ENCODE results near the gene EHBP1. TPM values are rescaled to one million over a fixed set of nuclear protein-coding genes. Genes with fewer than 3 reads are reported as not detected.

Gene EHBP1
- polyA plus RNA-seq, 1 of the 3 experiments (the other 2 are of a cell fraction): 62.7 TPM

DNA sequence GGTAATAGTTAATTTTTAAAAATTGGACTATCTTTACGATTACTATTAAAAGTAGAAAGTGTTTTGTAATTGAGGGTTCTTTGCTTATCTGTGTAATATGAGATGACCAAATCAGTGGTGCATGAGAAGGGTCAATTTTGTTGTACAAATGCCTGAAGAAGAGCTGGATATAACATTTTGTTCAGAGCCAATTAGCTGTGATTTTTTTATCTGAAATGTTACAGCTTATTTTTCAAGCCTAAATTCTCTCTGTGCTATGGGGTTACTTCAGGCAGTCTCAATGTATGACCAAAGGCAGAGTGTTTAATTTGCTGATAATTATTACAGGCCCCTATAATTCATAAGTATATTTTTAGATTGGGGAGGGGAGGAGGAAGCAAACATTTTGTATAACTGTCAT, 386.9 kb downstream of the EHBP1 start (continued):
- TF ChIP-seq, protein P1, sequence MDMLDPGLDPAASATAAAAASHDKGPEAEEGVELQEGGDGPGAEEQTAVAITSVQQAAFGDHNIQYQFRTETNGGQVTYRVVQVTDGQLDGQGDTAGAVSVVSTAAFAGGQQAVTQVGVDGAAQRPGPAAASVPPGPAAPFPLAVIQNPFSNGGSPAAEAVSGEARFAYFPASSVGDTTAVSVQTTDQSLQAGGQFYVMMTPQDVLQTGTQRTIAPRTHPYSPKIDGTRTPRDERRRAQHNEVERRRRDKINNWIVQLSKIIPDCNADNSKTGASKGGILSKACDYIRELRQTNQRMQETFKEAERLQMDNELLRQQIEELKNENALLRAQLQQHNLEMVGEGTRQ (IDR thresholded peaks at IDR 0.05; ENCODE audit: borderline replicate concordance, low read depth, low read length): no peak

DNA sequence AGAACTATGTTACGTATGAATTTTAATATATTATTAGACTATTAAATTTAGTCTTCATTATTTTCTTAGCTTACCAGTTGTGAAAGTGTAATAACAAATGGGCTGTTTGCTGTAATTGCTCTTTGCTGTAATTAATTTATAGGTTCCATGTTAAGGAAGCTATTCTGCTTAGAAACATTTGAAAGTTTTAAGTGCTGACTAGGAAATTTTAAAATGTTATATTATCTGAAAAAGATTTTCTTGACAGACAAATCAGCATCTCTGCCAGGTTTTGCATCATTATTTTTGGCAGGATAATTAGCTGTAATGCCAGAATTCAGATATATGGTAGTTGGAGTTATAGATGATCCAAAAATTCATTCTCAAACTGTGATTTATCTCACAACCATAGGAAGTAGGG, 387.3 kb downstream of the EHBP1 start:
- Histone ChIP-seq H3K4me2 (no peak overlapping the region), H3K36me3 (replicated peaks in 1 of 2; ENCODE audit: control insufficient read depth in 1 of 2, insufficient read depth in 2 of 2, low read length in 1 of 2) (no peaks in the 10 kb centered on the region), H3K27ac (ENCODE audit: low read depth in 2 of 2, low read length in 1 of 2) (no peak overlapping the region), H3K9me2 (no peaks in the 10 kb centered on the region), H3K9ac (no peak overlapping the region), H2AFZ (ENCODE audit: low read depth) (no peak overlapping the region), H3K4me1 (ENCODE audit: control insufficient read depth in 1 of 2, insufficient read depth in 2 of 2, low read depth in 1 of 2, low read length in 1 of 2) (no peaks in the 10 kb centered on the region), H3F3A (replicated peaks; ENCODE audit: insufficient read depth) (no peaks in the 10 kb centered on the region), H3K79me2 (ENCODE audit: insufficient read depth) (no peaks in the 10 kb centered on the region), H3K27me3 (ENCODE audit: insufficient read depth) (no peaks in the 10 kb centered on the region), H3K9me3 (no peaks in the 10 kb centered on the region), H4K20me1 (ENCODE audit: insufficient read depth) (no peaks in the 10 kb centered on the region), H3K4me3 (ENCODE audit: low read depth in 2 of 2, low read length in 1 of 2) (no peak overlapping the region)
- DNase-seq: no peak
- TF ChIP-seq, protein P2, sequence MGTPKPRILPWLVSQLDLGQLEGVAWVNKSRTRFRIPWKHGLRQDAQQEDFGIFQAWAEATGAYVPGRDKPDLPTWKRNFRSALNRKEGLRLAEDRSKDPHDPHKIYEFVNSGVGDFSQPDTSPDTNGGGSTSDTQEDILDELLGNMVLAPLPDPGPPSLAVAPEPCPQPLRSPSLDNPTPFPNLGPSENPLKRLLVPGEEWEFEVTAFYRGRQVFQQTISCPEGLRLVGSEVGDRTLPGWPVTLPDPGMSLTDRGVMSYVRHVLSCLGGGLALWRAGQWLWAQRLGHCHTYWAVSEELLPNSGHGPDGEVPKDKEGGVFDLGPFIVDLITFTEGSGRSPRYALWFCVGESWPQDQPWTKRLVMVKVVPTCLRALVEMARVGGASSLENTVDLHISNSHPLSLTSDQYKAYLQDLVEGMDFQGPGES (IDR thresholded peaks at IDR 0.05; ENCODE audit: low read depth, low read length): no peak
- TF ChIP-seq NRF1 (IDR thresholded peaks at IDR 0.05; ENCODE audit: low read depth, low read length) (no peak), EP300 (IDR thresholded peaks at IDR 0.05; ENCODE audit: borderline replicate concordance in 1 of 2, low read depth in 1 of 2, low read length in 1 of 2) (no peak), SMC3 (IDR thresholded peaks at IDR 0.05; ENCODE audit: low read depth, low read length) (no peak), RXRA (IDR thresholded peaks at IDR 0.05; ENCODE audit: borderline replicate concordance, low read depth) (no peak), NFIC (IDR thresholded peaks at IDR 0.05; ENCODE audit: borderline replicate concordance) (no peak), JUND (IDR thresholded peaks at IDR 0.05) (no peak), GATA2 (CRISPR knock-in tag; IDR thresholded peaks at IDR 0.05) (no peak), CHD2 (IDR thresholded peaks at IDR 0.05; ENCODE audit: low read length, partially characterized antibody) (no peak), FOXM1 (IDR thresholded peaks at IDR 0.05; ENCODE audit: low read depth) (no peak), ELF1 (IDR thresholded peaks at IDR 0.05) (no peak), YY1 (IDR thresholded peaks at IDR 0.05; ENCODE audit: low read depth) (no peak)
- TF ChIP-seq, protein P3, sequence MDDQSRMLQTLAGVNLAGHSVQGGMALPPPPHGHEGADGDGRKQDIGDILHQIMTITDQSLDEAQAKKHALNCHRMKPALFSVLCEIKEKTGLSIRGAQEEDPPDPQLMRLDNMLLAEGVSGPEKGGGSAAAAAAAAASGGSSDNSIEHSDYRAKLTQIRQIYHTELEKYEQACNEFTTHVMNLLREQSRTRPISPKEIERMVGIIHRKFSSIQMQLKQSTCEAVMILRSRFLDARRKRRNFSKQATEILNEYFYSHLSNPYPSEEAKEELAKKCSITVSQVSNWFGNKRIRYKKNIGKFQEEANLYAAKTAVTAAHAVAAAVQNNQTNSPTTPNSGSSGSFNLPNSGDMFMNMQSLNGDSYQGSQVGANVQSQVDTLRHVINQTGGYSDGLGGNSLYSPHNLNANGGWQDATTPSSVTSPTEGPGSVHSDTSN (IDR thresholded peaks at IDR 0.05): no peak
- TF ChIP-seq, protein P4, sequence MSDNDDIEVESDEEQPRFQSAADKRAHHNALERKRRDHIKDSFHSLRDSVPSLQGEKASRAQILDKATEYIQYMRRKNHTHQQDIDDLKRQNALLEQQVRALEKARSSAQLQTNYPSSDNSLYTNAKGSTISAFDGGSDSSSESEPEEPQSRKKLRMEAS (IDR thresholded peaks at IDR 0.05; ENCODE audit: low read depth): no peak
- TF ChIP-seq, protein P1 (IDR thresholded peaks at IDR 0.05; ENCODE audit: borderline replicate concordance, low read depth, low read length): no peak
- POLR2A ChIA-PET: no interaction called here
- WGBS (ENCODE audit: low lambda C conversion rate): 4% methylated on average over 1 of the region's 1 CpG
- CTCF ChIA-PET: interaction anchor here (1.4 kb wide), 1 partner anchor 14 kb away, joined by 3 read pairs; no protein-coding TSS in a partner anchor
